HepG2 (cell line): ENCODE measurements around the gene CD40. TPM values are rescaled to one million over a fixed set of nuclear protein-coding genes. Genes with fewer than 3 reads are reported as not detected.

Source experiments
- FOSL2 ChIP-seq: sonication (generic); formaldehyde crosslinking; IDR thresholded peaks from 2 replicates; pipeline ENCODE4 v1.4.0; 2020; ENCODE audit warnings: missing genetic modification reagents
- MIXL1 ChIP-seq: IDR thresholded peaks from 2 replicates; pipeline ENCODE4 v1.6.1; 2016
- NONO ChIP-seq, 2 experiments: fragments of 450-650 bp in 1 of 2; sonication (generic) in 1 of 2; formaldehyde crosslinking in 1 of 2; IDR thresholded peaks in 1 of 2; conservative IDR thresholded peaks in 1 of 2; 2 replicates each; pipeline versions ENCODE4 v1.6.1 to v1.8.0; 2017 to 2022; ENCODE audit warnings: mild to moderate bottlenecking in 1 of 2, missing genetic modification reagents in 1 of 2, moderate library complexity in 1 of 2
- PHF8 ChIP-seq: sonication (generic); formaldehyde crosslinking; IDR thresholded peaks from 2 replicates; pipeline ENCODE4 v1.5.0; 2020; ENCODE audit warnings: missing genetic modification reagents
- PLRG1 ChIP-seq: fragments of 450-650 bp; conservative IDR thresholded peaks from 2 replicates; pipeline ENCODE4 v1.6.1; 2016
- SAP130 ChIP-seq: IDR thresholded peaks from 2 replicates; pipeline ENCODE4 v1.6.1; 2016; ENCODE audit warnings: low read depth
- SMAD1 ChIP-seq: sonication (generic); formaldehyde crosslinking; IDR thresholded peaks from 2 replicates; pipeline ENCODE4 v1.4.0; 2020; ENCODE audit warnings: missing genetic modification reagents, low read depth, mild to moderate bottlenecking, borderline replicate concordance
- ZKSCAN1 ChIP-seq: fragments of 150-350 bp; IDR thresholded peaks from 2 replicates; pipeline ENCODE4 v1.6.1; 2014; ENCODE audit warnings: low read length
- ZNF260 ChIP-seq: sonication (generic); formaldehyde crosslinking; IDR thresholded peaks from 2 replicates; pipeline ENCODE4 v1.4.0; 2020; ENCODE audit warnings: missing genetic modification reagents, low read depth, mild to moderate bottlenecking, borderline replicate concordance
- ZNF563 ChIP-seq: sonication (generic); formaldehyde crosslinking; IDR thresholded peaks from 2 replicates; pipeline ENCODE4 v1.8.0; 2022; ENCODE audit warnings: mild to moderate bottlenecking, moderate library complexity, missing genetic modification reagents
- ZNF766 ChIP-seq: sonication (generic); formaldehyde crosslinking; IDR thresholded peaks from 2 replicates; pipeline ENCODE4 v1.5.0; 2020; ENCODE audit warnings: missing genetic modification reagents, borderline replicate concordance
- ZNF775 ChIP-seq: sonication (generic); formaldehyde crosslinking; IDR thresholded peaks from 2 replicates; pipeline ENCODE4 v1.4.0; 2020; ENCODE audit warnings: missing genetic modification reagents, mild to moderate bottlenecking, moderate library complexity, borderline replicate concordance
- ZNF878 ChIP-seq: sonication (generic); formaldehyde crosslinking; IDR thresholded peaks from 2 replicates; pipeline ENCODE4 v1.8.1; 2023; ENCODE audit warnings: mild to moderate bottlenecking, missing genetic modification reagents, moderate library complexity
- polyA plus RNA-seq, 8 experiments: library from polyadenylated mRNA; depleted of rRNA in 3 of 8; stranded (reverse) in 7 of 8; unstranded in 1 of 8; fragments of >200 nt; fragmentation: Illumina TruSeq in 4 of 8; extraction: Trizol in 4 of 8; gene quantifications; 2 replicates each; pipeline versions ENCODE4 v1.2.1 to v1.2.3, GENCODE V29; 2011 to 2016; ENCODE audit warnings: low read depth in 4 of 8, missing spikeins in 1 of 8, mixed read lengths in 1 of 8; ENCODE audit not compliant: insufficient read depth in 1 of 8
- total RNA-seq, 5 experiments: library from RNA; depleted of rRNA; stranded (reverse); fragments of >200 nt; fragmentation: Illumina TruSeq; extraction: Trizol; gene quantifications; 2 replicates each; pipeline ENCODE4 v1.2.3, GENCODE V29; 2016; ENCODE audit warnings: low read depth in 1 of 5
- TF ChIP-seq, protein P1 (sequence below): sonication (generic); formaldehyde crosslinking; IDR thresholded peaks from 2 replicates; pipeline ENCODE4 v1.5.1; 2020; ENCODE audit warnings: missing genetic modification reagents, mild to moderate bottlenecking, borderline replicate concordance
- TF ChIP-seq, protein P2 (sequence below): sonication (generic); formaldehyde crosslinking; IDR thresholded peaks from 2 replicates; pipeline ENCODE4 v1.8.0; 2022; ENCODE audit warnings: missing genetic modification reagents, mild to moderate bottlenecking, borderline replicate concordance
- TF ChIP-seq, protein P3 (sequence below): sonication (generic); formaldehyde crosslinking; IDR thresholded peaks from 2 replicates; pipeline ENCODE4 v1.9.0; 2021; ENCODE audit warnings: mild to moderate bottlenecking, missing genetic modification reagents
- TF ChIP-seq, protein P4 (sequence below): sonication (generic); formaldehyde crosslinking; IDR thresholded peaks from 2 replicates; pipeline ENCODE4 v1.4.0; 2020; ENCODE audit warnings: missing genetic modification reagents
- TF ChIP-seq, protein P5 (sequence below): sonication (generic); formaldehyde crosslinking; IDR thresholded peaks from 2 replicates; pipeline ENCODE4 v1.4.0; 2020; ENCODE audit warnings: missing genetic modification reagents

Gene CD40
- total and polyA plus RNA-seq, 2 of the 13 experiments (the other 11 are each of a cell fraction or from before 2014, with no cell fraction given): 4.6 to 13.4 TPM

DNA sequence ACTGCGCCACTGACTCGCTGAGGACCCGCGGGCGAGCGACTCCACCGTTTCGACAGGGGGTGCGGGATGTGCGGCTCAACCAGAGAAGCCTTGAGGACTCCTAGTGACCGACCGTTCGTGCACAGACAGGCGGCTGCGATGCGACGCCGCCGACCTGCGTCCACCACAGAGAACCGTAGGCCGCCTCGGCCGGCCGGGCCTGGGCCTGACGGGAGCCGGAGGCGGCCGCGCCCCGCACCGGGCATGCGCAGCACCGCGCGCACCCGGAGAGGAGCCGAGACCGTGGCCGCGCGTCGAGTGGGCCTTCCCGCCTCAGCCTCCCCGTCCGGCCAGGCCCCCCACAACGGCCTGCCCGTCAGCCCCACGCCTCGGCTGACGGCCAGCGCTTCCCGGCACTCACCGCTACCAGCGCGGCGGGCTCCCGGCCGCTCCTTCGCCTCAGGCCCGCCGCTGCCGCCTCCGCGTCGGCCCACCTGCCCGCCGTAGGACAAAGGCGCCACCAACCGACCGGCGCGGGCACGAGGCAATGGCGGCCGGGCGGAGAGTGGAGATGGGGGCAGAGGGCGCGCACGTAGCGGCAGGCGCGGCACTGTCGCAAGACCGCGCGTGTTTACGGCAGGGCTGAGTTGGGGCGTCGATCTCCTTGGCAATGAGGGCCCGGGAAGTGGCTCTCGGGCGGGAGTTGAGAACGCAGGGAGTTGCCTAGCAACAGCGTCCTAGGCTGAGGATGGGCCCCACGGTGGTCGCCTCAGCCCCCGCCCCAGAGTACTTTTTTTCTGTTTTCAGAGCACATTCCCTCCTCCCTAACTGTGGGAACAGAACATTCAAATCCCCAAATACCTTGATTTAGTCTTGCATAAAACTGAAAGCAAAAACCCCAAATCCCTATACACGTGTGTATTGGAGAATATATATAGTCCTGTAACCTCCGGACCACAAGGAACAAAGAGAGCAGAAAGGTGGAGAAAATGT, 28.4 kb upstream of the CD40 start, which contains the start of gene NCOA5 (continued):
- TF ChIP-seq NONO (IDR thresholded peaks at IDR 0.05) (no peak), NONO (CRISPR knock-in tag; conservative IDR thresholded peaks at IDR 0.05) (peak; percentile 100), MIXL1 (CRISPR knock-in tag) (peak; percentile 93), PHF8 (peak; percentile 98), ZNF260 (CRISPR knock-in tag) (no peak), ZNF563 (CRISPR knock-in tag) (peak; percentile 97), SMAD1 (CRISPR knock-in tag) (peak; percentile 50; the same call in 1 of the 2 replicates), ZKSCAN1 (peak; percentile 74), FOSL2 (CRISPR knock-in tag) (peak; percentile 73), ZNF775 (CRISPR knock-in tag) (peak; percentile 5; the same call in 1 of the 2 replicates), ZNF766 (CRISPR knock-in tag) (peak; percentile 97), ZNF878 (no peak), SAP130 (peak; percentile 99), PLRG1 (no peak)
- TF ChIP-seq, protein P1, sequence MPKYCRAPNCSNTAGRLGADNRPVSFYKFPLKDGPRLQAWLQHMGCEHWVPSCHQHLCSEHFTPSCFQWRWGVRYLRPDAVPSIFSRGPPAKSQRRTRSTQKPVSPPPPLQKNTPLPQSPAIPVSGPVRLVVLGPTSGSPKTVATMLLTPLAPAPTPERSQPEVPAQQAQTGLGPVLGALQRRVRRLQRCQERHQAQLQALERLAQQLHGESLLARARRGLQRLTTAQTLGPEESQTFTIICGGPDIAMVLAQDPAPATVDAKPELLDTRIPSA (CRISPR knock-in tag): peak; percentile 84; the same call in 1 of the 2 replicates
- TF ChIP-seq, protein P2, sequence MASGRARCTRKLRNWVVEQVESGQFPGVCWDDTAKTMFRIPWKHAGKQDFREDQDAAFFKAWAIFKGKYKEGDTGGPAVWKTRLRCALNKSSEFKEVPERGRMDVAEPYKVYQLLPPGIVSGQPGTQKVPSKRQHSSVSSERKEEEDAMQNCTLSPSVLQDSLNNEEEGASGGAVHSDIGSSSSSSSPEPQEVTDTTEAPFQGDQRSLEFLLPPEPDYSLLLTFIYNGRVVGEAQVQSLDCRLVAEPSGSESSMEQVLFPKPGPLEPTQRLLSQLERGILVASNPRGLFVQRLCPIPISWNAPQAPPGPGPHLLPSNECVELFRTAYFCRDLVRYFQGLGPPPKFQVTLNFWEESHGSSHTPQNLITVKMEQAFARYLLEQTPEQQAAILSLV (CRISPR knock-in tag): peak; percentile 99
- TF ChIP-seq, protein P3, sequence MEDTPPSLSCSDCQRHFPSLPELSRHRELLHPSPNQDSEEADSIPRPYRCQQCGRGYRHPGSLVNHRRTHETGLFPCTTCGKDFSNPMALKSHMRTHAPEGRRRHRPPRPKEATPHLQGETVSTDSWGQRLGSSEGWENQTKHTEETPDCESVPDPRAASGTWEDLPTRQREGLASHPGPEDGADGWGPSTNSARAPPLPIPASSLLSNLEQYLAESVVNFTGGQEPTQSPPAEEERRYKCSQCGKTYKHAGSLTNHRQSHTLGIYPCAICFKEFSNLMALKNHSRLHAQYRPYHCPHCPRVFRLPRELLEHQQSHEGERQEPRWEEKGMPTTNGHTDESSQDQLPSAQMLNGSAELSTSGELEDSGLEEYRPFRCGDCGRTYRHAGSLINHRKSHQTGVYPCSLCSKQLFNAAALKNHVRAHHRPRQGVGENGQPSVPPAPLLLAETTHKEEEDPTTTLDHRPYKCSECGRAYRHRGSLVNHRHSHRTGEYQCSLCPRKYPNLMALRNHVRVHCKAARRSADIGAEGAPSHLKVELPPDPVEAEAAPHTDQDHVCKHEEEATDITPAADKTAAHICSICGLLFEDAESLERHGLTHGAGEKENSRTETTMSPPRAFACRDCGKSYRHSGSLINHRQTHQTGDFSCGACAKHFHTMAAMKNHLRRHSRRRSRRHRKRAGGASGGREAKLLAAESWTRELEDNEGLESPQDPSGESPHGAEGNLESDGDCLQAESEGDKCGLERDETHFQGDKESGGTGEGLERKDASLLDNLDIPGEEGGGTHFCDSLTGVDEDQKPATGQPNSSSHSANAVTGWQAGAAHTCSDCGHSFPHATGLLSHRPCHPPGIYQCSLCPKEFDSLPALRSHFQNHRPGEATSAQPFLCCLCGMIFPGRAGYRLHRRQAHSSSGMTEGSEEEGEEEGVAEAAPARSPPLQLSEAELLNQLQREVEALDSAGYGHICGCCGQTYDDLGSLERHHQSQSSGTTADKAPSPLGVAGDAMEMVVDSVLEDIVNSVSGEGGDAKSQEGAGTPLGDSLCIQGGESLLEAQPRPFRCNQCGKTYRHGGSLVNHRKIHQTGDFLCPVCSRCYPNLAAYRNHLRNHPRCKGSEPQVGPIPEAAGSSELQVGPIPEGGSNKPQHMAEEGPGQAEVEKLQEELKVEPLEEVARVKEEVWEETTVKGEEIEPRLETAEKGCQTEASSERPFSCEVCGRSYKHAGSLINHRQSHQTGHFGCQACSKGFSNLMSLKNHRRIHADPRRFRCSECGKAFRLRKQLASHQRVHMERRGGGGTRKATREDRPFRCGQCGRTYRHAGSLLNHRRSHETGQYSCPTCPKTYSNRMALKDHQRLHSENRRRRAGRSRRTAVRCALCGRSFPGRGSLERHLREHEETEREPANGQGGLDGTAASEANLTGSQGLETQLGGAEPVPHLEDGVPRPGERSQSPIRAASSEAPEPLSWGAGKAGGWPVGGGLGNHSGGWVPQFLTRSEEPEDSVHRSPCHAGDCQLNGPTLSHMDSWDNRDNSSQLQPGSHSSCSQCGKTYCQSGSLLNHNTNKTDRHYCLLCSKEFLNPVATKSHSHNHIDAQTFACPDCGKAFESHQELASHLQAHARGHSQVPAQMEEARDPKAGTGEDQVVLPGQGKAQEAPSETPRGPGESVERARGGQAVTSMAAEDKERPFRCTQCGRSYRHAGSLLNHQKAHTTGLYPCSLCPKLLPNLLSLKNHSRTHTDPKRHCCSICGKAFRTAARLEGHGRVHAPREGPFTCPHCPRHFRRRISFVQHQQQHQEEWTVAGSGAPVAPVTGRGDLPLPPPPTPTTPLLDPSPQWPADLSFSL (CRISPR knock-in tag): no peak; the same call in 1 of the 2 replicates
- TF ChIP-seq, protein P4, sequence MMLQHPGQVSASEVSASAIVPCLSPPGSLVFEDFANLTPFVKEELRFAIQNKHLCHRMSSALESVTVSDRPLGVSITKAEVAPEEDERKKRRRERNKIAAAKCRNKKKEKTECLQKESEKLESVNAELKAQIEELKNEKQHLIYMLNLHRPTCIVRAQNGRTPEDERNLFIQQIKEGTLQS: peak; percentile 77
- TF ChIP-seq, protein P5, sequence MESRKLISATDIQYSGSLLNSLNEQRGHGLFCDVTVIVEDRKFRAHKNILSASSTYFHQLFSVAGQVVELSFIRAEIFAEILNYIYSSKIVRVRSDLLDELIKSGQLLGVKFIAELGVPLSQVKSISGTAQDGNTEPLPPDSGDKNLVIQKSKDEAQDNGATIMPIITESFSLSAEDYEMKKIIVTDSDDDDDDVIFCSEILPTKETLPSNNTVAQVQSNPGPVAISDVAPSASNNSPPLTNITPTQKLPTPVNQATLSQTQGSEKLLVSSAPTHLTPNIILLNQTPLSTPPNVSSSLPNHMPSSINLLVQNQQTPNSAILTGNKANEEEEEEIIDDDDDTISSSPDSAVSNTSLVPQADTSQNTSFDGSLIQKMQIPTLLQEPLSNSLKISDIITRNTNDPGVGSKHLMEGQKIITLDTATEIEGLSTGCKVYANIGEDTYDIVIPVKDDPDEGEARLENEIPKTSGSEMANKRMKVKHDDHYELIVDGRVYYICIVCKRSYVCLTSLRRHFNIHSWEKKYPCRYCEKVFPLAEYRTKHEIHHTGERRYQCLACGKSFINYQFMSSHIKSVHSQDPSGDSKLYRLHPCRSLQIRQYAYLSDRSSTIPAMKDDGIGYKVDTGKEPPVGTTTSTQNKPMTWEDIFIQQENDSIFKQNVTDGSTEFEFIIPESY (CRISPR knock-in tag): peak; percentile 58; the same call in 1 of the 2 replicates
